SH-SY5Y (cell line): Measurements from ENCODE around the gene GADD45B.

Experiments used
- GATA2 ChIP-seq: IDR thresholded peaks from 2 replicates; pipeline ENCODE4 v1.6.1; 2011; ENCODE audit warnings: mild to moderate bottlenecking, low read depth, low read length
- GATA3 ChIP-seq: IDR thresholded peaks from 2 replicates; pipeline ENCODE4 v1.6.1; 2011; ENCODE audit warnings: low read depth, mild to moderate bottlenecking, low read length, moderate library complexity

DNA sequence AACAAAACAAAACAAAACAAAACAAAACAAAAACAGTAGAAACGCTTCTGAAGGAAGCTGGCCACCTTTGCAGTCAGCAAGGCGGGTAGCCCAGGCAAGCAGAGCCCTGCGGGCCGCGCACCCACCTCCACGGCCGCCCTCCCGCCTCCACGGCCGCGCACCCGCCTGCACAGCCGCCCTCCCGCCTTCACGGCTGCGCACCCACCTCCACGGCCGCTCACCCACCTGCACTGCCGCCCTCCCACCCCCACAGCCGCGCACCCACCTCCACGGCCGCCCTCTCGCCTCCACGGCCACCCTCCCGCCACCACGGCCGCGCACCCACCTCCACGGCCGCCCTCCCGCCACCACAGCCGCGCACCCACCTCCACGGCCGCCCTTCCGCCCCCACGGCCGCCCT lies 39.5 kb upstream of the GADD45B start:
- no peak for TF ChIP-seq GATA2
- TF ChIP-seq GATA3 = no peak
